RWPE2 (cell line): Measurements from ENCODE around the gene SFSWAP.

ENCODE experiments used
- ATAC-seq: fragments of 200-7000 bp; cut with Tn5 transposase; 3 replicates; pipeline ENCODE4 v1.9.1; 2021; ENCODE audit warnings: low read depth
- DNase-seq: peaks from one replicate; pipeline ENCODE4 v3.0.0-alpha.2; 2020; ENCODE audit warnings: low spot score
- H3K27ac ChIP-seq: fragments of 450-650 bp; 2 replicates; pipeline ENCODE4 v1.5.1; 2017; ENCODE audit warnings: mild to moderate bottlenecking; ENCODE audit not compliant: poor library complexity, severe bottlenecking
- H3K27me3 ChIP-seq: fragments of 250-450 bp; sonication (Bioruptor Pico); 2 replicates; pipeline ENCODE4 v1.5.1; 2021; ENCODE audit warnings: mild to moderate bottlenecking, moderate library complexity; ENCODE audit not compliant: insufficient read depth, poor library complexity, severe bottlenecking
- H3K36me3 ChIP-seq: fragments of 250-450 bp; sonication (Bioruptor Pico); 2 replicates; pipeline ENCODE4 v1.5.1; 2020; ENCODE audit warnings: low read depth, mild to moderate bottlenecking, moderate library complexity
- H3K4me1 ChIP-seq: fragments of 250-450 bp; sonication (Bioruptor Pico); 2 replicates; pipeline ENCODE4 v1.5.1; 2021; ENCODE audit warnings: mild to moderate bottlenecking, moderate library complexity; ENCODE audit not compliant: insufficient read depth, poor library complexity, severe bottlenecking
- H3K4me3 ChIP-seq: fragments of 250-450 bp; sonication (Bioruptor Pico); 2 replicates; pipeline ENCODE4 v1.5.1; 2021; ENCODE audit warnings: mild to moderate bottlenecking, moderate library complexity; ENCODE audit not compliant: severe bottlenecking
- H3K9me3 ChIP-seq: fragments of 250-450 bp; sonication (Bioruptor Pico); 2 replicates; pipeline ENCODE4 v1.5.1; 2021; ENCODE audit warnings: mild to moderate bottlenecking, moderate library complexity; ENCODE audit not compliant: severe bottlenecking
- CTCF ChIP-seq: fragments of 450-650 bp; IDR thresholded peaks from one replicate; pipeline ENCODE4 v1.5.1; 2017; ENCODE audit warnings: mild to moderate bottlenecking, moderate library complexity; ENCODE audit not compliant: poor library complexity, severe bottlenecking

The SFSWAP gene

GRCh38 chr12:131782061-131782460, 71.2 kb downstream of the SFSWAP start:
- Histone ChIP-seq H3K4me1 (peaks cover 25% of the 10 kb centered on the region), H3K4me3 (no peak overlapping the region), H3K36me3 (peaks cover 85% of the 10 kb centered on the region), H3K27me3 (no peaks in the 10 kb centered on the region), H3K9me3 (no peaks in the 10 kb centered on the region), H3K27ac (peak overlapping the region; percentile 81)
- ATAC-seq: no peak
- no peak for TF ChIP-seq CTCF
- DNase-seq: no peak

DNA sequence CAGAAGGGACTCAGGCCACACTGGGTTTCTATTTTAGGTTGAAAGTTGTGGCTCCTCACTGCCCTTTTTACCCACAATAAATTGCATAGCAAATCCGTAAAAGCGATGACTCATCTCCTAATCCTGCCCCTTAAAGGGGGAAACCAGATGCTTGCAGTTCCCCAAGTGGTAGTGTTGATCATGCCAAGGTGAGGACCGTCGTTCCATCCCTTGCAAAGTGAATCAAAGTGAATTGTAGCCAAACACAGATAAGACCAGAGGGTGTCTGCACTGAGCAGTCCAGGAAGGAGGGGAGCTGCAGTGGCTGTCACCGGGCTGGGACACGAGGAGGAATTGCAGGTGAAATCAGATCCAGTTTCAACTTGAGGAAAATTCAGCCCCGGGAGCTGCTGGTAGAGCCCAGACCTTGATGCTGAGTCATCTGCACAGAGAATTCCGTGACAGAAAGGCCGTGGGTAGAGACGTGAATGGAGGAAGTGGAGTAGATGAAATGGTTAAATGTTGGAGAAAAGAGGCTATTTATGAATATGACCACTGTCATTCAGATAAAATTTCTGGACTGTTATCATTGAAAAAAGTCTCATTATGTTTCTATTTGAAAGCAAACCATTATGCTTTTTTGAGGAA, 73.1 kb downstream of the SFSWAP start:
- peaks cover 86% of the 10 kb centered on the region for H3K36me3 ChIP-seq
- ATAC-seq: peak; percentile 71

DNA sequence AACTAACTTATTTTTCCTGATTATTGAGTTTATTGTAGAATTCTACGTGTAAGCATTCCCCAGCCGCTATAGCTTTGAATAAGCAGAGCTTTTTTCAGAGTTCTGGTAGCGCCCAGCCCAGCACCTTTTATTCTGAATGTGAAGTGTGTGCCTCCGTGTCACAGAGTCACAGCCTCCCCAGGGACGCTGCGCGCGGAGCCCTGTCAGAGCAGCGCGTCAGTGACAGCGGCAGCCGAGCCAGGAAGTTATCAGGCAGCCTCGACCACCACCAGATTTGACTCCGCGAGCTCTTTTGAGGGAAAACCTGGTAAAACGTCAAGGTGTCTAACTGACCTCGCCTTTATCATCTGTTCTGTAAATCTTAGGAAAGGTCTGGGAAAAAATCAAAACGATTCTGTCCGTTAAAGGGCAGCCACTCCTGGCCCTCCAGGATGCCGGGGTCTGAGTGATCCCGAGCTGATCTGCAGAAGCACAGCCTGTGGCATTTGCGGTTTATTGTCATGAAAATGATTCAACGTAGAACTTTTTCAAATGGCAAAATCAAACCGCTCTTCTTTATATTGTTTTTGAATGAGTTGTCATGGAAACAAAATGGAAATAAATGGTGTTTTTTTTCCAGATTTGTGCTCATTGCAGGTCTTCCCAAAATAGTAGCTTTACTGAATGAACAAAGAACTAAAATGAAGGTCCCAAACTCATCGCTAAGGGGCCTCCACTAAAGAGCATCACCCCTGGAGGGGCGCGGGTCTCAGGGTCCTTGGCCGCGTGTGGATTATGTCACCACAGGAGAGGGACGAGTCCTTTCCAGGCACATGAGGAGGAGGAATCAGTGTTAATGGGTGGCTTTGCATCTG, 74.2 kb downstream of the SFSWAP start:
- Histone ChIP-seq H3K27ac (peak overlapping the region; percentile 81), H3K4me3 (no peak overlapping the region), H3K27me3 (no peaks in the 10 kb centered on the region), H3K4me1 (peaks cover 25% of the 10 kb centered on the region), H3K9me3 (no peaks in the 10 kb centered on the region), H3K36me3 (peaks cover 85% of the 10 kb centered on the region)
- no peak for ATAC-seq
- no peak for DNase-seq
- TF ChIP-seq CTCF: no peak

More for the DNA sequence above, 73.1 kb downstream of the SFSWAP start:
- Histone ChIP-seq H3K4me1 (peaks cover 25% of the 10 kb centered on the region), H3K27me3 (no peaks in the 10 kb centered on the region), H3K9me3 (no peaks in the 10 kb centered on the region), H3K27ac (peak overlapping the region; percentile 81), H3K4me3 (no peak overlapping the region)
- DNase-seq: no peak
- no peak for TF ChIP-seq CTCF

- TF ChIP-seq CTCF: no peak
- ATAC-seq: no peak
- peaks cover 25% of the 10 kb centered on the region for H3K4me1 ChIP-seq
- H3K9me3 ChIP-seq: no peaks in the 10 kb centered on the region
- H3K4me3 ChIP-seq: no peak overlapping the region
- no peaks in the 10 kb centered on the region for H3K27me3 ChIP-seq
- H3K27ac ChIP-seq: no peak overlapping the region
- no peak for DNase-seq
- H3K36me3 ChIP-seq: peaks cover 85% of the 10 kb centered on the region
Measured at GRCh38 chr12:131785763-131786330, 75.0 kb downstream of the SFSWAP start.
